Peyer's patch (tissue), 4 donors: ENCODE data around the gene IGFL2. TPM values are rescaled to one million over a fixed set of nuclear protein-coding genes. Genes with fewer than 3 reads are reported as not detected.
"Not testable (repeated sequence)": the region's sequence is repeated elsewhere in the genome, so short reads cannot be mapped to it uniquely, and the experiment has no call there.

Experiments used
- DNase-seq, 3 donors: peaks; one replicate each; pipeline ENCODE4 v3.0.0-alpha.2; 2017 to 2019
- H3K27ac ChIP-seq, 4 donors: fragments of 200-600 bp; sonication (generic); one replicate each; pipeline ENCODE4 v1.5.1; 2016 to 2019
- H3K27me3 ChIP-seq, 2 donors: fragments of 200-600 bp; sonication (generic); one replicate each; pipeline ENCODE4 v1.5.1; 2019
- H3K36me3 ChIP-seq, 3 donors: fragments of 200-600 bp; sonication (generic); one replicate each; pipeline ENCODE4 v1.5.1; 2016 to 2019
- H3K4me1 ChIP-seq, 4 donors: fragments of 200-600 bp; sonication (generic); one replicate each; pipeline ENCODE4 v1.5.1; 2016 to 2019
- H3K4me3 ChIP-seq, 4 donors: fragments of 200-600 bp; sonication (generic); 1 replicate in 3 of 4; 2 replicates in 1 of 4; pipeline ENCODE4 v1.5.1; 2016 to 2019; ENCODE audit warnings: mild to moderate bottlenecking in 1 of 4
- H3K9me3 ChIP-seq, 4 donors: fragments of 200-600 bp; sonication (generic); one replicate each; pipeline ENCODE4 v1.5.1; 2016 to 2019; ENCODE audit warnings: mild to moderate bottlenecking in 1 of 4
- POLR2A ChIP-seq, 2 donors: fragments of 450-650 bp; IDR thresholded peaks; one replicate each; pipeline ENCODE4 v1.5.1; 2017; ENCODE audit warnings: antibody characterized with exemption in 2 of 2, mild to moderate bottlenecking in 2 of 2, moderate library complexity in 2 of 2
- total RNA-seq, 4 donors: library from RNA; depleted of rRNA; stranded (reverse); fragments of >200 nt; gene quantifications; one replicate each; pipeline ENCODE4 v1.1.0, GENCODE V29; 2016
- TF ChIP-seq, protein P1 (sequence below), 6 experiments: fragments of 450-650 bp in 4 of 6; fragments of 200-600 bp in 2 of 6; sonication (generic) in 1 of 6; IDR thresholded peaks; one replicate each; pipeline ENCODE4 v1.5.1; 2017 to 2019; ENCODE audit warnings: antibody characterized with exemption in 6 of 6, mild to moderate bottlenecking in 3 of 6, moderate library complexity in 1 of 6

IGFL2 gene
- total RNA-seq, 4 donors from 2014 or later = not detected

DNA sequence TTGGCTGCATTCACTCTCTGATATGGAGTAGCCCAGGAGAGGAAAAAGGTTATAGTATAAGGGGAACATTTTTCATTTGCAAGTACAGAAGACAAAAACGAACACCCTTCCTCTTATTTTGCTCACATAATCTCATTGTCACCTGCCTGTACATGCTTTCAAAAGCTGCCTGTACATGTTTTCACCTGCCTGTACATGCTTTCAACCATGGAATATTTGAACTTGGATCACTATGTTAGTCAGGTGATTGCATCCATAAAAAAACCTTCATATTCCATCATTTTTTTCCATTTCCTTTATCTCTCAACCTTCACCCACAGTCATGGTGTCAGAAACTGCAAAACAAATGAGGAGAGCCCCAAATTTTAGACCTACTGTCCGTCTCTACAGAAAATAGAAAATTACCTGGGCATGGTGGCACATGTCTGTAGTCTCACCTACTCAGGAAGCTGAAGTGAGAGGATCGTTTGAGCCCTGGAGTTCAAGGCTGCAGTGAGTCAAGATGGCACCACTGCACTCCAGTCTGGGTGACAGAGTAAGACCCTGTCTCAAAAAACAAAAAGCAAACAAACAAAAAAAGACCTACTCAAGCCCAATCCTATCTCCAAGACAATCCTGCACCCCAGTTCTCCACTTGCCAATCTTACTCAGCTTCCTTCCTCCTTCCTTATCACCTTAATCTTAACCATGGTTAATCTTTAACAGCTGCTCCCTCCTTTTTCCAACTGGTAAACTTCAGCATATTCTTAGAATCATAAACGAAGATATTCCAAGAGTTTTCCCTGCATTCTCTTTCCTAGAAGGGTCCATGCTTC, 11.6 kb downstream of the IGFL2 start:
- H3K27me3 ChIP-seq = no peaks in the 10 kb centered on the region
- H3K9me3 ChIP-seq = no peaks in the 10 kb centered on the region
- H3K4me3 ChIP-seq = peak overlapping the region in 1 of 4 donors; percentile 4
- peaks cover 0 to 16% (median 0%) of the 10 kb centered on the region in 4 donors for H3K4me1 ChIP-seq
- peak overlapping the region in 2 of 4 donors; percentile 17 to 48 for H3K27ac ChIP-seq
- TF ChIP-seq, protein P1, sequence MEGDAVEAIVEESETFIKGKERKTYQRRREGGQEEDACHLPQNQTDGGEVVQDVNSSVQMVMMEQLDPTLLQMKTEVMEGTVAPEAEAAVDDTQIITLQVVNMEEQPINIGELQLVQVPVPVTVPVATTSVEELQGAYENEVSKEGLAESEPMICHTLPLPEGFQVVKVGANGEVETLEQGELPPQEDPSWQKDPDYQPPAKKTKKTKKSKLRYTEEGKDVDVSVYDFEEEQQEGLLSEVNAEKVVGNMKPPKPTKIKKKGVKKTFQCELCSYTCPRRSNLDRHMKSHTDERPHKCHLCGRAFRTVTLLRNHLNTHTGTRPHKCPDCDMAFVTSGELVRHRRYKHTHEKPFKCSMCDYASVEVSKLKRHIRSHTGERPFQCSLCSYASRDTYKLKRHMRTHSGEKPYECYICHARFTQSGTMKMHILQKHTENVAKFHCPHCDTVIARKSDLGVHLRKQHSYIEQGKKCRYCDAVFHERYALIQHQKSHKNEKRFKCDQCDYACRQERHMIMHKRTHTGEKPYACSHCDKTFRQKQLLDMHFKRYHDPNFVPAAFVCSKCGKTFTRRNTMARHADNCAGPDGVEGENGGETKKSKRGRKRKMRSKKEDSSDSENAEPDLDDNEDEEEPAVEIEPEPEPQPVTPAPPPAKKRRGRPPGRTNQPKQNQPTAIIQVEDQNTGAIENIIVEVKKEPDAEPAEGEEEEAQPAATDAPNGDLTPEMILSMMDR (IDR thresholded peaks at IDR 0.05) = no peak
- no peak for TF ChIP-seq POLR2A (IDR thresholded peaks at IDR 0.05)
- no peak for DNase-seq
- no peaks in the 10 kb centered on the region for H3K36me3 ChIP-seq

DNA sequence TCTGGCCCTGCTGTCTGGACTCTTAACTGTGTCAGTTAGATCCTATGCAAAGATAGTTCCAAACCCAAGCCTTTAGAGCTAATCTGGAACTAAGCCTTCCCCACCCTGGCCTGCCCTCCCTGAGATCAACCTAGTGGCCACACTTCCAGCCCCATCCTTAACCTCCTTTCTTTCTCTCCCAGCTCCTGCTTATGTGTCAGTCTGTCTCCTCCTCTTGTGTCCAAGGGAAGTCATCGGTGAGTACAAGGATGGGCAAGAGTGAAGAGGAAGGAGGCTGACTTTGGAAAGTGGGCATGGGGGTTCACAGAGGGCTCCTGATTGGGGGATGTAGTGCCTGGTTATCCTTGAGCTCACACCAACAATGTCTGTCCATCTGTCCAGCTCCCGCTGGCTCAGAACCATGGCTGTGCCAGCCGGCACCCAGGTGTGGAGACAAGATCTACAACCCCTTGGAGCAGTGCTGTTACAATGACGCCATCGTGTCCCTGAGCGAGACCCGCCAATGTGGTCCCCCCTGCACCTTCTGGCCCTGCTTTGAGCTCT, 12.3 kb downstream of the IGFL2 start:
- DNase-seq = no peak
- Histone ChIP-seq H3K27me3 (no peaks in the 10 kb centered on the region), H3K27ac (peak overlapping the region in 2 of 4 donors; percentile 17 to 48), H3K4me1 (peaks cover 0 to 16% (median 0%) of the 10 kb centered on the region in 4 donors), H3K36me3 (no peaks in the 10 kb centered on the region), H3K9me3 (no peaks in the 10 kb centered on the region), H3K4me3 (no peak overlapping the region)
- TF ChIP-seq, protein P1 (IDR thresholded peaks at IDR 0.05) = no peak
- TF ChIP-seq POLR2A (IDR thresholded peaks at IDR 0.05) = no peak

DNA sequence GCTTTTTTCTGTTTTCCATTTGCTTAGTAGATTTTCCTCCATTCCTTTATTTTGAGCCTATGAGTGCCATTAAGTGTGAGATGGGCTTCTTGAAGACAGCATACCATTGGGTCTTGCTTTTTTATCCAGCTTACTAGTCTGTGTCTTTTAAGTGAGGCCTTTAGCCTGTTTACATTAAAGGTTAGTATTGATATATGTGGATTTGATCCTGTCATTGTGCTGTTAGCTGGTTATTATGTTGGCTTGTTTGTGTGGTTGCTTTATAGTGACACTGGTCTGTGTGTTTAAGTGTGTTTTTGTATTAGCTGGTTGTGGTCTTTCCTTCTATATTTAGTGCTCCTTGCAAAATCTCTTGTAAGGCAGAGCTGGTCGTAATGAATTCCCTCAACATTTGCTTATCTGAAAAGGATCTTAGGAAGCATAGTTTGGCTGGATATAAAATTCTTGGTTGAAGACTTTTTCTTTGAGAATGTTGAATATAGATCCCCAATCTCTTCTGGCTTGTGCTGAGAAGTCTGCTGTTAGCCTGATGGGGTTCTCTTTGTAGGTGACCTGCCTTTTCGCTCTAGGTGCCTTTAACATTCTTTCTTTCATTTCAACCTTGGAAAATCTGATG, 13.7 kb downstream of the IGFL2 start:
- not testable (repeated sequence) for DNase-seq, H3K36me3 ChIP-seq, H3K9me3 ChIP-seq, H3K27me3 ChIP-seq, H3K27ac ChIP-seq, H3K4me3 ChIP-seq
- peaks cover 0 to 16% (median 0%) of the 10 kb centered on the region in 4 donors for H3K4me1 ChIP-seq

DNA sequence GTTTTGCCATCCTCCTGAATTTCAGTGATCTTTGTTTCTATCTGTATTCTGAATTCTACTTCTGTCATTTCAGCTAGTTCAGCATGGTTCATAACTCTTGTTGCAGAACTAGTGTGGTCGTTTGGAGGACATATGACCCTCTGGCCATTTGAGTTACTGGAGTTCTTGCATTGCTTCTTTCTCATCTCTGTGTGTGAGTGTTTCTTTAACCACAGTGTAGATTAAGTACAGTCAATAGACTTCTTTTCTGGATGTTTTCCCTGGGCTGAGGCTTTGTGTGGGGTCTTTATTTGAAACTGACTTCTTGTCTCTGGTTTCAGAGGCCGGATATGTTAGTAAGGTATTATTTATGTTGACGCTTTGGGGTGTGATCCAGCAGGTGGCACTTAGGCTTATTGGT, 14.7 kb downstream of the IGFL2 start:
- Histone ChIP-seq H3K4me3 (no peak overlapping the region), H3K4me1 (peaks cover 0 to 16% (median 0%) of the 10 kb centered on the region in 4 donors), H3K9me3 (no peaks in the 10 kb centered on the region), H3K36me3 (no peaks in the 10 kb centered on the region), H3K27ac (no peak overlapping the region), H3K27me3 (no peaks in the 10 kb centered on the region)
- DNase-seq = no peak
- TF ChIP-seq, protein P1 (IDR thresholded peaks at IDR 0.05) = no peak
- no peak for TF ChIP-seq POLR2A (IDR thresholded peaks at IDR 0.05)

DNA sequence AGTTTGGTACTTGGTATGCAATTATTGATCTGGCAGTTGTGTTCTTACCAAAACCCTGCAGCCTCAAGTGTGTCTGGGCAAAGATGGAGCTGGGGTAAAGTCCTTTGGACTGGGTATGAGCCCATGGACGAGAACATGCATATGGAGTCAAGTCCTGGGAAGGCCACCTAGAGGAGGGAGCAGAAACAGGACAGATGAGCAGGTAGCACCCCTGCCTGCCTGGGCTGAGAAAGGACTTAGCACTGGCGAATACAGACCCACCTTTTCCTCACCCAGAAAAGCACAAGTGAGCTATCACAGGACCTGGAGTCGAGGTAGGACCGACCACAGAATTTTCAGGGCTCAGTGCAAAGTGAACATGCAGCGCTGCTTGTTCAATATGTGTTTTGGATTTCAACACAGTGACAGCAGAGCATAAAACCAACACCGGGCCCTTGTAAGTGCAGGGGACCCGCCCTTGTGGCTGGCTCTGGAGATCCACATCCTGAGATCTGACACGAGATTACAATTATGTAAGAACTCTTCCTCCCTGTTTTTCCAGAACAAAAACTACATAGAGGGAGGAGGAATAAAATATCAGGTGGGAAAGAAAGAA, 25.9 kb downstream of the IGFL2 start:
- DNase-seq = no peak

More for the DNA sequence above, 25.9 kb downstream of the IGFL2 start:
- Histone ChIP-seq H3K4me3 (no peak overlapping the region), H3K27me3 (no peaks in the 10 kb centered on the region), H3K27ac (no peak overlapping the region), H3K4me1 (no peaks in the 10 kb centered on the region), H3K36me3 (no peaks in the 10 kb centered on the region), H3K9me3 (no peaks in the 10 kb centered on the region)
- TF ChIP-seq, protein P1 (IDR thresholded peaks at IDR 0.05) = no peak
- TF ChIP-seq POLR2A (IDR thresholded peaks at IDR 0.05) = no peak
